Activated naive CD8-positive, alpha-beta T cell (primary cell): ENCODE measurements around the gene RHCG.
"Not testable (repeated sequence)": the region's sequence is repeated elsewhere in the genome, so short reads cannot be mapped to it uniquely, and the experiment has no call there.

ENCODE experiments used
- H3K27ac Mint-ChIP-seq: one replicate; pipeline ENCODE4 v1.8.0; 2021; ENCODE audit warnings: mixed read lengths
- H3K27me3 Mint-ChIP-seq: one replicate; pipeline ENCODE4 v1.8.0; 2021; ENCODE audit warnings: mixed read lengths
- H3K36me3 Mint-ChIP-seq: one replicate; pipeline ENCODE4 v1.8.0; 2021; ENCODE audit warnings: mixed read lengths
- H3K4me1 Mint-ChIP-seq: one replicate; pipeline ENCODE4 v1.8.0; 2021; ENCODE audit warnings: low read depth, mixed read lengths
- H3K4me3 Mint-ChIP-seq: one replicate; pipeline ENCODE4 v1.8.0; 2021; ENCODE audit warnings: mild to moderate bottlenecking, mixed read lengths
- H3K9me3 Mint-ChIP-seq: one replicate; pipeline ENCODE4 v1.8.0; 2021; ENCODE audit warnings: low read depth, mixed read lengths

The RHCG gene

GRCh38 chr15:89469426-89470096, 26.8 kb downstream of the RHCG start:
- H3K27me3 Mint-ChIP-seq: peaks cover 18% of the 10 kb centered on the region
- H3K4me1 Mint-ChIP-seq: no peaks in the 10 kb centered on the region
- H3K9me3 Mint-ChIP-seq: no peaks in the 10 kb centered on the region
- no peak overlapping the region for H3K4me3 Mint-ChIP-seq
- H3K36me3 Mint-ChIP-seq: no peaks in the 10 kb centered on the region
- no peak overlapping the region for H3K27ac Mint-ChIP-seq

GRCh38 chr15:89468813-89469212, 27.6 kb downstream of the RHCG start:
- peaks cover 21% of the 10 kb centered on the region for H3K27me3 Mint-ChIP-seq
- not testable (repeated sequence) for H3K4me1 Mint-ChIP-seq, H3K4me3 Mint-ChIP-seq, H3K9me3 Mint-ChIP-seq, H3K36me3 Mint-ChIP-seq, H3K27ac Mint-ChIP-seq

DNA sequence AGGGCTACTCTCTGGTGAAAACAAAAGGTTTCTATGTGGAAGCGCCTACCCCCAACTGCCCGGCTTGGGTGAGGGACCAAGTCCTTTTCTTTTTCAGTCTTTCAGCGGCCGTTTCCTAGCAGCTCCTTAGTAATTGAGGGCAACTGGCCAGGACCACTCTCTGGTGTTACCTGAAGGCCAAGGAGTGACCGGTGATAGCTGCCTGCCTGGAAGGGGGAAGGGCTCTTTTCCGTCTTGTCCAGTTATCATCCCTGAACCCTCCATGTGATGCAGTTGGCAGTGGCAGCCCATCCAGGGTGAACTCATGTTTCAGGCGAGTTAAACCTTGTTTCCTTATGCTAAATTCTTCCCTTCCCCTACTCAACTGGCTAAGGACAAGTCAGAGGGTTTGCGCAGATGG, 33.3 kb downstream of the RHCG start:
- Mint-ChIP-seq H3K27ac (no peak overlapping the region), H3K4me3 (no peak overlapping the region), H3K27me3 (peaks cover 13% of the 10 kb centered on the region)

GRCh38 chr15:89462198-89462912, 34.0 kb downstream of the RHCG start:
- no peaks in the 10 kb centered on the region for H3K4me1 Mint-ChIP-seq
- peaks cover 11% of the 10 kb centered on the region for H3K27me3 Mint-ChIP-seq
- H3K36me3 Mint-ChIP-seq: no peaks in the 10 kb centered on the region
- H3K9me3 Mint-ChIP-seq: no peaks in the 10 kb centered on the region
- H3K27ac Mint-ChIP-seq: no peak overlapping the region
- H3K4me3 Mint-ChIP-seq: no peak overlapping the region

More for the DNA sequence above, 33.3 kb downstream of the RHCG start:
- Mint-ChIP-seq H3K36me3 (no peaks in the 10 kb centered on the region), H3K9me3 (no peaks in the 10 kb centered on the region), H3K4me1 (no peaks in the 10 kb centered on the region)

GRCh38 chr15:89461386-89461785, 35.0 kb downstream of the RHCG start:
- Mint-ChIP-seq H3K36me3 (no peaks in the 10 kb centered on the region), H3K27me3 (peaks cover 11% of the 10 kb centered on the region), H3K9me3 (no peaks in the 10 kb centered on the region), H3K27ac (no peak overlapping the region), H3K4me3 (no peak overlapping the region), H3K4me1 (no peaks in the 10 kb centered on the region)

GRCh38 chr15:89460048-89460447, 36.3 kb downstream of the RHCG start:
- Mint-ChIP-seq H3K9me3 (no peaks in the 10 kb centered on the region), H3K4me1 (no peaks in the 10 kb centered on the region), H3K36me3 (no peaks in the 10 kb centered on the region), H3K27me3 (peaks cover 11% of the 10 kb centered on the region), H3K4me3 (no peak overlapping the region), H3K27ac (no peak overlapping the region)

DNA sequence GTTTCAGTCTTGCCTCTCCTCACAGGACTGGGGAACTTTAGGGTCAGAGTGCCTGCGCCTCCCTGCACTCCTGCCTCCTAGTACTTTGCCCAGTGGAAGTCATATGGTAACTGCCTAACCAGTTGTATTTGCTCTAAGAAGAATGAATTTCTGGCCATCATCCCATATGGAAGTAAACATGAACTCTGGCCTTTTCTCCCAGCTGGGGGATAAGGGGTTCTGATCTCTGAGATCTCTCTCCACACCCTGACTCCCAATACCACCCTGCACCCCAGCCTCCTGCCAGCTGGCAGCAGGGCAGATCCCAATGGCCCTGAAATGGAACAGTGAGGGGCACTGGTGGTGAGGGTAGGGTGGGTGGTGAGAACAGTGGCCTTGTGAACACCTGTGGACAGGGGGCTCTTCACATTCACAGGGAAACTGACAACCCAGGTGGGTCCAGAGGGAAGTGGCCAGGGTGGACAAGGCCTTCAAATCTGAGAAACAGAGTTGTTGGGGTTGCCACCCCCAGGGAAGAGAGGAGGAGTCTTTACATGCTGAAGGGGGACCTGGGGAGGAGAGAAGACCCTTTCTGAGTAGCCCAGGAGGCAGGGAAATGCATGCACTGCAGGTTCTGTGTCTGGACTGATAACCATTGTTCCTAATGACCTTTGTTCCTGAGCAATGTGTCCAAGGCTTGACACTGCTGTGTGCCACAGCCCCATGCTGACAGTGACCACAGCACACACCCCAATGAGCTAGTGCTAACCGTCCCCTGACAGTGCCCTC, 36.9 kb downstream of the RHCG start:
- Mint-ChIP-seq H3K4me1 (no peaks in the 10 kb centered on the region), H3K36me3 (no peaks in the 10 kb centered on the region), H3K27me3 (peaks cover 8% of the 10 kb centered on the region), H3K4me3 (no peak overlapping the region), H3K27ac (no peak overlapping the region), H3K9me3 (no peaks in the 10 kb centered on the region)

- Mint-ChIP-seq H3K4me1 (no peaks in the 10 kb centered on the region), H3K9me3 (no peaks in the 10 kb centered on the region), H3K27me3 (peaks cover 8% of the 10 kb centered on the region), H3K27ac (no peak overlapping the region), H3K36me3 (peaks cover 1% of the 10 kb centered on the region), H3K4me3 (no peak overlapping the region)
Measured at GRCh38 chr15:89458440-89458839, 37.9 kb downstream of the RHCG start.

DNA sequence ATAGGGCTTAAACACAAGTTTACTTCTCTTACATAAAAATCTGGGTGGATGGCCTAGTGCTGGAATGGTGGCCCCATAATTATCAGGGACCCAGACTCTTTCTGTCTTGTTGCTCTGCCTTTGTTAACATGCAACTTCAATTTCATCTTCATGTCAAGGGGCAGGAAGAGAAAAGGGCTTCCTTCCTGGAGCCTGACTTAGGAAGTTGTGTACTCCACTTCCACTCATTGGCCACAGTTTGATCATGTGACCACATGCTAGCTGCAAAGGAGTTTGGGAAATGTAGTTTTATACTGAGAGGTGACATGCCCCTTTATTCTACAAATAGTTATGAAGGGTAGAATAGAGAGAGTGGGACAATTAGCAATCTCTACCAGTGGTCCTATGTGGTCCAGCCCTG, 39.3 kb downstream of the RHCG start:
- Mint-ChIP-seq H3K4me1 (no peaks in the 10 kb centered on the region), H3K27ac (no peak overlapping the region), H3K36me3 (peaks cover 2% of the 10 kb centered on the region), H3K4me3 (no peak overlapping the region), H3K9me3 (no peaks in the 10 kb centered on the region), H3K27me3 (peaks cover 9% of the 10 kb centered on the region)

- peaks cover 2% of the 10 kb centered on the region for H3K36me3 Mint-ChIP-seq
- H3K27me3 Mint-ChIP-seq: peaks cover 13% of the 10 kb centered on the region
- H3K9me3 Mint-ChIP-seq: no peaks in the 10 kb centered on the region
- H3K4me3 Mint-ChIP-seq: no peak overlapping the region
- no peaks in the 10 kb centered on the region for H3K4me1 Mint-ChIP-seq
- no peak overlapping the region for H3K27ac Mint-ChIP-seq
Measured at GRCh38 chr15:89455535-89455934, 40.8 kb downstream of the RHCG start.

- H3K4me1 Mint-ChIP-seq: no peaks in the 10 kb centered on the region
- no peak overlapping the region for H3K4me3 Mint-ChIP-seq
- H3K9me3 Mint-ChIP-seq: no peaks in the 10 kb centered on the region
- no peak overlapping the region for H3K27ac Mint-ChIP-seq
- peaks cover 2% of the 10 kb centered on the region for H3K36me3 Mint-ChIP-seq
- peaks cover 14% of the 10 kb centered on the region for H3K27me3 Mint-ChIP-seq
Measured at GRCh38 chr15:89452330-89452836, 44.0 kb downstream of the RHCG start.

GRCh38 chr15:89451846-89452245, 44.5 kb downstream of the RHCG start:
- H3K27ac Mint-ChIP-seq: no peak overlapping the region
- no peak overlapping the region for H3K4me3 Mint-ChIP-seq
- H3K4me1 Mint-ChIP-seq: no peaks in the 10 kb centered on the region
- no peaks in the 10 kb centered on the region for H3K9me3 Mint-ChIP-seq
- peaks cover 2% of the 10 kb centered on the region for H3K36me3 Mint-ChIP-seq
- H3K27me3 Mint-ChIP-seq: peaks cover 16% of the 10 kb centered on the region

GRCh38 chr15:89450076-89451006, 46.0 kb downstream of the RHCG start:
- Mint-ChIP-seq H3K4me3 (no peak overlapping the region), H3K9me3 (no peaks in the 10 kb centered on the region), H3K4me1 (no peaks in the 10 kb centered on the region), H3K27ac (no peak overlapping the region), H3K27me3 (peaks cover 20% of the 10 kb centered on the region), H3K36me3 (peaks cover 2% of the 10 kb centered on the region)

DNA sequence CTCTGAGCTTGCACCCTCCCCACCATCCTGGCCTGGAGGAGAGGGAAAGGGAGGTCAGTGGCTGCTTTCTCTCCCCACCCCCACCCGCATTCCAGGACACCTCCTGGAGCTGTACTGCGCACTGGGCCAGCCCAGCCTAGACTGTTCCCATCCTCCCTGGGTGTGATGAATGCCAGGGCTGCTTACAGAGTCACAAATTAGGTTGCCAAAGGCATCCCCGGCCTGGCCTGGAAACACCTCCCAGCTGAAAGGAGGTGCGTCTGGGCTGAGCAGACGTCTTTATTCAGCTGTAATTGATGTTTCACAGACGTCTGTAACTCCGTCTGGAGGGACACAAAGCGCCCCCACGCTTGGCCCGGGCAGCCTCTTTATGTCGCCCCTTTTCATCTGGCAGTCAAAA, 47.6 kb downstream of the RHCG start:
- Mint-ChIP-seq H3K9me3 (no peaks in the 10 kb centered on the region), H3K27ac (no peak overlapping the region), H3K4me1 (no peaks in the 10 kb centered on the region)

More for the DNA sequence above, 47.6 kb downstream of the RHCG start:
- Mint-ChIP-seq H3K4me3 (no peak overlapping the region), H3K36me3 (peaks cover 2% of the 10 kb centered on the region), H3K27me3 (peaks cover 21% of the 10 kb centered on the region)
